Mesenchymal stem cell (in vitro differentiated cells and primary cell): ENCODE data around the gene TACR1.
A peak's percentile ranks its signal among the peaks of the same experiment; 100 is the strongest.

Experiments used
- DNase-seq: peaks from one replicate; pipeline ENCODE4 v3.0.0-alpha.2; 2013
- H2AFZ ChIP-seq: one replicate; pipeline ENCODE4 v1.6.1; 2013; ENCODE audit warnings: low read depth, mild to moderate bottlenecking, control low read depth, inconsistent platforms, low read length, moderate library complexity
- H2AK5ac ChIP-seq: 2 replicates; pipeline ENCODE4 v1.6.1; 2013; ENCODE audit warnings: low read length, moderate library complexity, mild to moderate bottlenecking, inconsistent platforms; ENCODE audit not compliant: severe bottlenecking
- H2BK120ac ChIP-seq: one replicate; pipeline ENCODE4 v1.6.1; 2013; ENCODE audit warnings: low read depth, mild to moderate bottlenecking, inconsistent platforms, low read length, moderate library complexity
- H2BK12ac ChIP-seq, 2 experiments: one replicate each; pipeline ENCODE4 v1.6.1; 2013; ENCODE audit warnings: inconsistent platforms in 2 of 2, low read length in 2 of 2, mild to moderate bottlenecking in 2 of 2, moderate library complexity in 2 of 2, control low read depth in 1 of 2
- H2BK15ac ChIP-seq: one replicate; pipeline ENCODE4 v1.6.1; 2013; ENCODE audit warnings: mild to moderate bottlenecking, low read depth, inconsistent platforms; ENCODE audit not compliant: poor library complexity, severe bottlenecking
- H2BK5ac ChIP-seq: 2 replicates; pipeline ENCODE4 v1.6.1; 2013; ENCODE audit warnings: low read depth, mild to moderate bottlenecking, low read length, control low read depth, inconsistent platforms; ENCODE audit not compliant: poor library complexity, severe bottlenecking
- H3K14ac ChIP-seq, 2 experiments: one replicate each; pipeline ENCODE4 v1.6.1; 2013; ENCODE audit warnings: inconsistent platforms in 2 of 2, low read length in 2 of 2, control low read depth in 1 of 2, mild to moderate bottlenecking in 1 of 2, moderate library complexity in 1 of 2
- H3K18ac ChIP-seq, 2 experiments: one replicate each; pipeline ENCODE4 v1.6.1; 2013; ENCODE audit warnings: inconsistent platforms in 2 of 2, low read length in 2 of 2, control low read depth in 1 of 2, low read depth in 1 of 2, mild to moderate bottlenecking in 1 of 2
- H3K23ac ChIP-seq, 2 experiments: one replicate each; pipeline ENCODE4 v1.6.1; 2013; ENCODE audit warnings: inconsistent platforms in 2 of 2, low read length in 2 of 2, mild to moderate bottlenecking in 2 of 2, moderate library complexity in 2 of 2, control low read depth in 1 of 2
- H3K27ac ChIP-seq: 2 replicates; pipeline ENCODE4 v1.5.1; 2013; ENCODE audit warnings: mild to moderate bottlenecking, moderate library complexity, low read length, control low read depth, inconsistent platforms; ENCODE audit not compliant: poor library complexity, severe bottlenecking
- H3K27me3 ChIP-seq, 2 experiments: 2 replicates each; pipeline versions ENCODE4 v1.6.1 to v1.7.0; 2013; ENCODE audit warnings: low read length in 2 of 2, mild to moderate bottlenecking in 2 of 2, moderate library complexity in 2 of 2, control low read depth in 1 of 2, inconsistent platforms in 1 of 2; ENCODE audit not compliant: control insufficient read depth in 1 of 2, insufficient read depth in 1 of 2
- H3K36me3 ChIP-seq, 2 experiments: 2 replicates each; pipeline versions ENCODE4 v1.6.1 to v1.7.0; 2013; ENCODE audit warnings: low read length in 2 of 2, control low read depth in 1 of 2, inconsistent platforms in 1 of 2, low read depth in 1 of 2, mild to moderate bottlenecking in 1 of 2; ENCODE audit not compliant: insufficient read depth in 2 of 2, control insufficient read depth in 1 of 2
- H3K4ac ChIP-seq, 2 experiments: one replicate each; pipeline ENCODE4 v1.6.1; 2013; ENCODE audit warnings: inconsistent platforms in 2 of 2, low read length in 2 of 2, mild to moderate bottlenecking in 2 of 2, moderate library complexity in 2 of 2, control low read depth in 1 of 2, low read depth in 1 of 2
- H3K4me1 ChIP-seq: 2 replicates; pipeline ENCODE4 v1.6.1; 2013; ENCODE audit warnings: low read depth, low read length, control low read depth; ENCODE audit not compliant: control insufficient read depth, insufficient read depth
- H3K4me2 ChIP-seq: 2 replicates; pipeline ENCODE4 v1.6.1; 2013; ENCODE audit warnings: low read length, mild to moderate bottlenecking, inconsistent platforms; ENCODE audit not compliant: poor library complexity, severe bottlenecking
- H3K4me3 ChIP-seq, 2 experiments: 2 replicates each; pipeline versions ENCODE4 v1.5.1 to v1.7.0; 2013; ENCODE audit warnings: low read length in 2 of 2, mild to moderate bottlenecking in 2 of 2, control low read depth in 1 of 2, low read depth in 1 of 2; ENCODE audit not compliant: insufficient read depth in 1 of 2
- H3K79me1 ChIP-seq: replicated peaks from 2 replicates; pipeline ENCODE4 v1.6.1; 2013; ENCODE audit warnings: mild to moderate bottlenecking, control low read depth, low read length, inconsistent platforms; ENCODE audit not compliant: poor library complexity, severe bottlenecking
- H3K9ac ChIP-seq: 2 replicates; pipeline ENCODE4 v1.7.0; 2013; ENCODE audit warnings: mild to moderate bottlenecking, low read length, moderate library complexity
- H3K9me3 ChIP-seq: 2 replicates; pipeline ENCODE4 v1.7.0; 2013; ENCODE audit warnings: mild to moderate bottlenecking, low read length; ENCODE audit not compliant: control insufficient read depth
- H4K8ac ChIP-seq: one replicate; pipeline ENCODE4 v1.6.1; 2013; ENCODE audit warnings: inconsistent platforms, mild to moderate bottlenecking, low read length, moderate library complexity
- H4K91ac ChIP-seq: one replicate; pipeline ENCODE4 v1.6.1; 2013; ENCODE audit warnings: mild to moderate bottlenecking, low read length, inconsistent platforms
- WGBS: methylation state at CpG from one replicate; pipeline ENCODE4 v1.1.7; 2013; ENCODE audit warnings: mixed read lengths; 5-methylcytosine and 5-hydroxymethylcytosine counted together

TACR1 gene

GRCh38 chr2:75071766-75072165, 127.6 kb downstream of the TACR1 start:
- Histone ChIP-seq H3K23ac (no peak overlapping the region), H3K9ac (no peak overlapping the region), H3K9me3 (no peaks in the 10 kb centered on the region), H3K14ac (no peak overlapping the region), H3K18ac (peak overlapping the region in 1 of 2 experiments; percentile 16), H3K36me3 (no peaks in the 10 kb centered on the region), H4K91ac (no peak overlapping the region), H2BK120ac (no peak overlapping the region), H3K4me3 (no peak overlapping the region), H2BK12ac (peak overlapping the region in 1 of 2 experiments; percentile 7), H2BK15ac (no peak overlapping the region), H3K4ac (no peak overlapping the region), H2AFZ (no peak overlapping the region), H3K27ac (no peak overlapping the region), H2AK5ac (no peak overlapping the region), H3K27me3 (no peaks in the 10 kb centered on the region), H3K4me2 (no peak overlapping the region), H3K79me1 (no peaks in the 10 kb centered on the region), H2BK5ac (no peak overlapping the region), H4K8ac (no peak overlapping the region), H3K4me1 (no peaks in the 10 kb centered on the region)
- DNase-seq = peak; percentile 62
- 37% methylated on average over 5 of the region's 5 CpGs for WGBS

- no peak overlapping the region for H3K9ac ChIP-seq
- peak; percentile 60 for DNase-seq
- H3K14ac ChIP-seq = no peak overlapping the region
- no peak overlapping the region for H4K91ac ChIP-seq
- no peak overlapping the region for H3K4me3 ChIP-seq
- H2BK12ac ChIP-seq = no peak overlapping the region
- H3K27ac ChIP-seq = no peak overlapping the region
- H3K9me3 ChIP-seq = no peaks in the 10 kb centered on the region
- H3K27me3 ChIP-seq = no peaks in the 10 kb centered on the region
- no peaks in the 10 kb centered on the region for H3K79me1 ChIP-seq
- H2BK5ac ChIP-seq = no peak overlapping the region
- H3K18ac ChIP-seq = no peak overlapping the region
- no peak overlapping the region for H4K8ac ChIP-seq
- H2BK15ac ChIP-seq = no peak overlapping the region
- WGBS = 17% methylated on average over 1 of the region's 1 CpG
- H2AK5ac ChIP-seq = no peak overlapping the region
- no peak overlapping the region for H2AFZ ChIP-seq
- no peak overlapping the region for H3K4me2 ChIP-seq
- H3K36me3 ChIP-seq = no peaks in the 10 kb centered on the region
- H3K23ac ChIP-seq = no peak overlapping the region
- H3K4ac ChIP-seq = no peak overlapping the region
- no peaks in the 10 kb centered on the region for H3K4me1 ChIP-seq
- no peak overlapping the region for H2BK120ac ChIP-seq
Observed at GRCh38 chr2:75068546-75068945, 130.8 kb downstream of the TACR1 start.

- peak overlapping the region; percentile 30 to 93 for H2BK12ac ChIP-seq
- peak overlapping the region in 1 of 2 experiments; percentile 30 for H3K14ac ChIP-seq
- no peaks in the 10 kb centered on the region for H3K36me3 ChIP-seq
- WGBS = 98% methylated on average over 2 of the region's 2 CpGs
- H2AK5ac ChIP-seq = no peak overlapping the region
- H2BK15ac ChIP-seq = no peak overlapping the region
- H3K23ac ChIP-seq = no peak overlapping the region
- H3K79me1 ChIP-seq = no peaks in the 10 kb centered on the region
- H4K91ac ChIP-seq = no peak overlapping the region
- H2BK5ac ChIP-seq = no peak overlapping the region
- H3K4me2 ChIP-seq = no peak overlapping the region
- H3K27me3 ChIP-seq = no peaks in the 10 kb centered on the region
- no peak overlapping the region for H3K18ac ChIP-seq
- H3K27ac ChIP-seq = no peak overlapping the region
- H4K8ac ChIP-seq = no peak overlapping the region
- H2BK120ac ChIP-seq = no peak overlapping the region
- no peak overlapping the region for H3K9ac ChIP-seq
- H3K4ac ChIP-seq = no peak overlapping the region
- H3K4me3 ChIP-seq = no peak overlapping the region
- H2AFZ ChIP-seq = no peak overlapping the region
- no peaks in the 10 kb centered on the region for H3K4me1 ChIP-seq
- DNase-seq = no peak
- H3K9me3 ChIP-seq = no peaks in the 10 kb centered on the region
Observed at GRCh38 chr2:75067506-75067905, 131.8 kb downstream of the TACR1 start.

GRCh38 chr2:75066121-75066902, 133.0 kb downstream of the TACR1 start:
- H4K91ac ChIP-seq = no peak overlapping the region
- H3K4me1 ChIP-seq = no peaks in the 10 kb centered on the region
- H3K9me3 ChIP-seq = no peaks in the 10 kb centered on the region
- no peaks in the 10 kb centered on the region for H3K27me3 ChIP-seq
- H4K8ac ChIP-seq = no peak overlapping the region
- no peak overlapping the region for H2BK120ac ChIP-seq
- no peak overlapping the region for H3K9ac ChIP-seq
- WGBS = 91% methylated on average over 4 of the region's 6 CpGs
- H3K79me1 ChIP-seq = no peaks in the 10 kb centered on the region
- H3K36me3 ChIP-seq = no peaks in the 10 kb centered on the region
- no peak overlapping the region for H3K27ac ChIP-seq
- no peak overlapping the region for H3K18ac ChIP-seq
- H2BK15ac ChIP-seq = no peak overlapping the region
- H3K23ac ChIP-seq = no peak overlapping the region
- H2AK5ac ChIP-seq = no peak overlapping the region
- DNase-seq = no peak
- H3K14ac ChIP-seq = no peak overlapping the region
- H2AFZ ChIP-seq = no peak overlapping the region
- H2BK5ac ChIP-seq = no peak overlapping the region
- H2BK12ac ChIP-seq = no peak overlapping the region
- no peak overlapping the region for H3K4ac ChIP-seq
- H3K4me2 ChIP-seq = no peak overlapping the region
- no peak overlapping the region for H3K4me3 ChIP-seq
